Fibroblast of peridontal ligament (primary cell): Measurements from ENCODE around the gene POC1B.

ENCODE experiments used
- DNase-seq: peaks from one replicate; pipeline ENCODE4 v3.0.0-alpha.2; 2010; ENCODE audit errors: extremely low read depth

The POC1B gene

DNA sequence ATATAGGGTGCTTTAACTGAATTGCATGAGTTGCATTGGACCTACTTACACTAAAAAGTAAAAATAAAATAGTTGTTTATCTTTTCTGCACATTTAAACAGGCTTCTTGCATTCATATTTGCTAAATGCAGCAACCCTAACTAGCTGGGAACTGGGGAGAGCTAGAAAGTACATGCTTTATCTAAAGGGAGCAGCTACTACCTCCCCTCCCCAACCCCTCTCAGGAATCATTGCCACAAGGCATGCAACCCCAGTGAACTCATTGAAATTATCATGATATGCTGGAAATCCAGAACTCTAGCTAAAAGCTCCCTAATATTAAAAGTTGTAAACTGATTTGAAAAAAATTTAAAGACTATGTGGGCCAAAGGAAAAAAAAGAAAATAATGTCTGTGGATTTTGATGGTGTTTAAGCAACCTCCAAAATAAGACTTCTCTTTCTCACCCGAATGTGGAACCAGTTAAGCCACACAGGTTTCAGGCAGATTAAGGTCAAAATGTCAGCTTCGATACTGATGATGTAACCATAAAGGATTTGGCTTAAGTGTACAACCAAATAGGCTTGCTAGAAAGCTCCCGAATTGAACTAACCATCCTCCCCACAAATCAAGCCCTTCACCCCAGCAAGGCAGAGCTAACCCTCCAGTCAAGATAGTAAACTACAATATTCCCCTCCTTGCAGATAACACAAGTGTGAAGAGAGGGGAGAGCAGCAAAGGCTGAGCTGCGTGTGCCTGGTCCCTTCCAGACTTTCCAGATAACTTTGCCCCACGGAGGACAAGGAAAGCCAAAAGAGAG, 13.8 kb upstream of the POC1B start:
- DNase-seq, result no peak

DNA sequence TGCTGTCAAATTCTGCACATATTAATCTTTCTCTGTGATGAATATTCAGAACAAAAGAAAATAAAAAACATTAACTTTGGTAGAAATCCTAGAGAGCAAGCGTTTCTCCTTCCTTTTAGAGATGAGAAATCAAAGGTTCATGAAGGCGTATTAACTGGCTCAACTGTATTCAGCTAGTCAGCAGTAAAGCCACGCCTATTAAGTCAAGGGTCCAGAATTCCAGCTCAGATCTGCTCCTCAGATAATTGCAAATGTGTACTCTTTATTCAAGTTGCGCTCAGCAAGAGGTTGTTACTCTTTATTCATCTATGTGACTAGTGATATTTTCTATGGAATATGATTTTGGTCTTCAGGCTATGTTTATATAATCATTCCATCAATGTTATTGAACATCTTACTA, 13.1 kb upstream of the POC1B start:
- DNase-seq, result no peak

DNA sequence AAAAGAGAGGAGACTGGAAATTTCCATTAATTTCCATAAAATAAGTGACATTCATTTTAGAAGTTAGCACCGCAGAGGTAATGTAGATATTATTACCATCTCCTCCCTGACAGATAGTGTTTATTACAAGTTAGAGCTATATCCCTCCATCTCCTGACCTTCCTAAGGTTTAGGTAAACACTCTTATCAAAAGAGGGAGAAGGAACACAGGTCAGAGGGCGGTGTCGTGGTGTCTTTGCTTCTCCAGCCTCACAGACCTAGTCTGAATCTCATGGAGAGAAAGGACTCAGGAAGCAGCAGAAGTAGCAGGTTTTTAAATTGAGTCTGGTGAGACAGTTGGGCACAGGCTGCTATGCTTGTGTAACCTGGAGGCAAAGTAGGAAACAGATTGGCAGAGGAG, 11.5 kb upstream of the POC1B start:
- DNase-seq, result no peak

DNA sequence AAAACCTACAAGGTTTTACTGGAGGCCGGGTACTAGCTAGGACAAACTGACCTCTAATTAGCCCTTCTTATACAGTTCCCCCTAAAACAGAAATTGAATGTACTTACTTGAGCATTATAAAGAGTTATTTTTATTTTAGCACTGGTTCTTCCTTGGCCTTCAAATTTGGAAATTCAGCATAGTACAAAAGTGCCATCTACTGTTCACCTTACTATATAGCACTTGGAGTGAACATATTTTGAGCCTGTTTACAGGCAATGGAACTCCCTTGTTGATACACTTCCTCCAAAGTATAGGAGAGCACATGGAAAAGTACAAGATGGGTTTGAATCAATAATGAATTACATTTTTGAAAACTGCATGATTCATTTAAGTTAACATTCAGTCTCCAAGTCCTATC, 3.9 kb upstream of the POC1B start:
- peak; percentile 81 for DNase-seq

DNA sequence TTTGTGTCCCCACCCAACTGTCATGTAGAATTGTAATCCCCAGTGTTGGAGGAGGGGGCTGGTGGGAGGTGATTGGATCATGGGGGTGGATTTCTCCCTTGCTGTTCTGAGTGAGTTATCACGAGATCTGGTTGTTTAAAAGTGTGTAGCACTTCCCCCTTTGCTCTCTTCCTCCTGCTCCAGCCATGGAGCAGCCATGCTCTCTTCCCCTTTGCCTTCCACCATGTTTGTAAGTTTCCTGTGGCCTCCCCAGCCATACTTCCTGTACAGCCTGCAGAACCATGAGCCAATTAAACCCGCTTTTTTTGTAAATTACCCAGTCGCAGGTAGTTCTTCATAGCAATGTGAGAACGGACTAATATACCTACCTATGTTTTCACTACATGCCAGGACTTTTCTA, 2.6 kb upstream of the POC1B start:
- no peak for DNase-seq

DNA sequence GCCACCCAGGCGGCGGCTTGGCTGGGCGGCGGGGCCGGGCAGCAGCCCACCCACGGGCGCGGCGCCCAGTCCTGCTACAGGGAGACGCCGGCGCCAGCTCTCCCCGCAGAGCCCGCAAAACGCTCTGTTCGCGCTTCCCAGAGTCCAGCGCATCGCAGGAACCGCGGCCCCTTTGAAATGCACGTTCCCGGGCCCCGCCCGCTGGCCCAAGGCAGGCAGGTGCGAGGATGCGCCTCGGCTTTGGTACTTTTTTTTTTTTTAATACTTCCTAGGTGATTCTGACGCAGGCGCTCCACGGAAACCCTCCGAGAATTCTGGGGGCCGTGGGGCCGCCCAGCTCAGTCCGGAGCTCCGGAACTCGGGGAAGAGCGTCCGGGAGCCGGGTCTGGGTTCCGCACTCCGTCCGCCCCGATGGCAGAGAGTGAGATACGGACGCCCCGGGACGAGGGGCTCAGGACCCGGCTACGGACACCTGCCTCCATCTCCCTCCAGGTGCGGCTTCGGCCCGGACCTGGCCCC, 483 bp downstream of the POC1B start:
- DNase-seq, result no peak

DNA sequence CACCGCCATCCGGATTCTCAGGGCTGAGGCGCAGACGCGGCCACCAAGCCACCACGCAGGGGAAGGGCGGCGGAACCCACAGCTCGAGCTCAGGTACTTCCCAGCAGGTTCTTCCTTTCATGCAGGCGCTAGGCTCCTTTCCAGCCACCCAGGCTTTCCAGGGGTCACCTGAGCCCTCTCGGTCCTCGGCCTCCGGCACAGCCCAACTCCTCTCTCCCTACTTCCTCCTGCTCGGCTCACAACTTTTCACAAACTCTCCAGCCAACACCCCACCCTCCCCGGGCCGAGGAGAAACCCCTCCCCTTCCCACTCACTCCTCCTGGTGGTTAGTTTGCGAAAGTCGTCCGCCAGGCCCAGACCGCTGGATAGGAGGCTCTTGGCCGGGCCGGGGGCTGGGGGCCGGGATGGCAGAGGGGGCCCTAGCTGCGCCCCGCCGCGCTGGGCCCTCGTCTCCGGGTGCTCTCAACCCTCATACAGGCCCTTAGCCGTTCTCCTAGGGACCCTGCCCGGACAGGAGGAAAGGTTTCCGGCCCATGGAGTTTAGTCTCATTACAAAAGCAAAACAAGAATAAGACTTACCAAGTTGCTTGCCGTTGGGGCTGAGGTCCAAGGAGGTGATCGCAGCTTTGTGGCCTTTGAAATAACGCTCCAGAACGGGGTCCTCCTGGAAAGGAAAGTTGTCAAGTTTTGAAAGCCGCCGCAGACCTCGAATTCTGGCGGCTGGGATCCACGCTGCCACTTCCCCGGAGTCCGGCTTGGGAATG, 1.1 kb downstream of the POC1B start, which contains the start of gene GALNT4:
Gene GALNT4, minus strand, starts transcription at position 256 of the 764 bp plus-strand sequence. Its CDS starts 247 bp downstream, at position 9.
- DNase-seq, result peak; percentile 84

DNA sequence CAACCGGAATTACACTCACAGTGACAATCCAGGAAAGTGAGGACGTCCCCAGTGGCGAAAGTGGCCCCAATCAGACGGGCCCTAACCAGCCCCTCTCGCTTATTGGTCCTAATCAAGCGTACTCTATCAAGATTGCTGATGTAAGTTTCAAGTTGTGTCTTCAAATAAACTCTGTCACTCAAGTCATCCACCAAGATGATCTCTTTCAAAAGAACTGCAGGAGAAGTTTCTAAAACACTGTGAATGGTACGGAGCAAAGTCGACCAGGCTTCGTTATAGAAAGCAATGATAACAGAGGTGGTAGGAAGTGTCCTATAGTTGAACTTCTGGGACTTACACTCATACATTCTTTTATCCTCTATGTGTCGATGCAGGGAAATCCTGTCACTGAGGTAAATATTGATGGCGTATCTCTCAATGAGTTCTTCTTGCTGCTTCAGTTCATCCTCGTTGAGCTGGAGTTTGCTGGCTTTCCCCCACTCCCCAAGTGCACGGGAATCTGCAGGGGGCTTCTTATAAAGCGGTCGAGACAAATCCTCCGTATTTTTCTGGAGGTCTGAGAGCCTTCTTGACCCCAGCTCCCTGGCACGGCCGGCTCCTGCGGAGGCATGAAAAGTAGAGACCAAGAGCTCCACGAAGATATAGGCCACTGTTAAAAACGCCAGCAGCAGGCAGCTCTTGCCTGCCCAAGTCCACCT, 1.9 kb downstream of the POC1B start:
- no peak for DNase-seq

DNA sequence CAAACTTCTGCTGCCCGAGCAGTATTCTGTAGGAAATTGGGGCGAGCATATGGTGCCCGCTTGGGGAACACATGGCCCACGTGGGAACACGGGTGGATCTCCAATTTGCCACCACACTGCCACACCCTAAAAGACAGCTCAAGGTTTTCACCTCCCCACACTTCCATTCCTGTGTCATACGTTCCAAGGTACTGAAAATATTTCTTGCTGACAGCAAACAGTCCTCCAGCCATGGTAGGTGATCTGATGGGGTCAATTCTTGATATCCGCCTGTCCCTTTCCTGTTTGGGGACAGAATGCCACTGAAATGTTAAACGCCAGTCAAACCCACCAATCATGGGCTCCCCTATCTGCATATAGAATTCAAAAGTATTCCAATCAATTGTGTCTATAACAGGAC, 2.5 kb downstream of the POC1B start:
- DNase-seq, result no peak

DNA sequence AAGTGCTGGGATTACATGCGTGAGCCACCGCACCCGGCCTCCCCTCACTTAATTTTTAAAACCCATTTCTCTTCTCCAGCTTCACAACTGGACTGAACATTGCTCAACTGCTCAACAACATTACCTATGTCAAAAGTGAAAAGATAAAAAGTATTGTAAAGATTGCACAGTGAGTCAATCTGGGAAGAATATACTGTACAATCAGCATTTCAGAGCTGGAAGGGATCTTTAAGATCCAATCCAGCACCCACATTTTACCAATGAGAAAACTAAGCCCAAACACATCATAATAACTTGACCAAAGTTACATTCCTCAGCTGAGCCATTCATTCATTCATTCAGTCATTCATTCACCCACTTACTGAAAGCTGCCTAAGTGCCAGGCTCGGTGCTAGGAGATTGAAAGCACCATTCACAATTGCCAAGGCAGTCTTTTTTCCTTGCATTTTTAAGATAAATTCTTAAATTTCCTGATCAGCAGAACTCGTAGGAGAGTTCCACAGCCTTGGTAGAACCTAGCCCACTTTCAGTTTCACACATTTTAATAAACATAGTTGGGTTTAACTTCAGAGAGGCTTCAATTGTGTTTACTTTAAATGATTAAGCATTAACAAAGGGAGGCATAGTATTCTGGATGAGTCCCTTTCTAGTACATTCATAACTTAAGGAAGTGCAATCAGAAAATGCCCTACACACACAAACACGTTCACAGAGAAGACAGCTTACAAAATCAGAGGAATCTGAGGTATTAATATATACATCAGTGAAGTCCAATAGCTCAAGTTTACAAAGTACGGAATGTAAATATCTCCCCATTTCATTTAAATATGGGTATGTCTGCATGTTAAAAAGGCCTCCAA, 4.3 kb downstream of the POC1B start:
- DNase-seq, result no peak

DNA sequence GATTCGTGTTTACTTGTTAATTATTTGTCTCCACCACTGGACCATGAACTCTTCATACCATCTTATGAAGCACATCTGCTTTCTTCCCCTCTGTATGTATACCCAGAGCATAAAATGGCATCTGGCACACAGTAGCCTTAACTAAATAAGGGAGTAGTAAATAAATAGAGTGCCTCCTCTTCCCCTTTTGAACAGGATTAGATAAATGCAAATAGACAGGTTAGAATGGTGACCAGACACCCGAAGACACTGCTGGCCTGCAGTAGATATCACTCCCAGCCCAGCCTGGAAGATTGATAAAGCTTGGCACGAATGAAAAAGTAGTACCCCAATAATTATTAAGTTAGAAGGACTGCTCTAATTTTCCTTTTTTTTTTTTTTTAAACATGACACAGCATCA, 8.1 kb downstream of the POC1B start:
- DNase-seq, result no peak

DNA sequence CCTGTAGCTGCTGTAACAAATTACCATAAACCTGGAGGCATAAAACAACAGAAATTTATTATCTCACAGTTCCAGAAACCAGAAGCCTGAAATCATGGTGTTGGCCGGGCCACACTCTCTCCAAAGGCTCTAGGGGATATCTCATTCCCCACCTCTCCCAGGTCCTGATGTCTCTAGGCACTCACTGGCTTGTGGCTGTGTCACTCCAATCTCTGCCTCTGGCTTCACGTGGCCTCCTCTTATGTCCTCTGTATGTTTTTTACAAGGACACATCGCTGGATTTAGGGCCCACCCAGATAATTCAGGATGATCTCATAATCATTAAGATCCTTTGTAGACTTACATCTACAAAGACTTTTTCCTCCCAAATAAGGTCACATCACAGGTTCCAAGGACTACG, 9.2 kb downstream of the POC1B start:
- DNase-seq, result no peak

DNA sequence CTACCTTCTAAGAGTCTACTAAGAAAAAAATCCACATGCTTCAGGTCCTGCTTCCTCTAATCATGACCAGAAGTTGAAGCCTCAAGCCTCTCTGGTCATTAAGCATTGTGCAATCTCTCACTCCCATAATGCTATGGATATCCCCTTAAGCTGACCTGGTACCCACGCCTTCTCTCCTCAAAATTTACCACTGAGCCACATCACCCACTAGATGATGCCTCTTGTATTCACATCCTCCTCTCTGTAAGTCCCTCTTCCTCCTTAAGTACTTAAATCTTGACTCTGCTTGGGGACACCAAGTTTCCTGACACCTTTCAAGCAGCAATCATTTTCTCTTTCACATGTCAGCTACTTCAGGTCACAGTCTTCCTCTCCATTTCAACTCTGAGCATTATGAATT, 11.1 kb downstream of the POC1B start:
- no peak for DNase-seq

DNA sequence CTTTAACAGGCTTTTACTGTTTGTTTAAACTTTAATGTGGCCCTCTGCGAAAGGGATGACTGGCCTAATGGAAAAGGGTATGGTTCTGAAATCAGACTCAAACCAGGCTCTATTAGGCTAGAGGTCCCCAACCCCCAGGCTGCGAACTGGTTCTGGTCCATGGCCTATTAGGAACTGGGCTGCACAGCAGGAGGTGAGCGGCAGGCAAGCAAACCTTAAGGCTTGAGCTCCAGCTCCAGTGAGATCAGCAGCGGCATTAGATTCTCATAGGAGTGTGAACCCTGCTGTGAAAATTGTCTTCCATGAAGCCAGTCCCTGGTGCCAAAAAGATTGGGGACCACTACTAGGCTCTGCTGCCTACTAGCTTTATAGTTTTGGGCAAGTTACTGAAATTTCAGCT, 12.3 kb downstream of the POC1B start:
- DNase-seq, result no peak

DNA sequence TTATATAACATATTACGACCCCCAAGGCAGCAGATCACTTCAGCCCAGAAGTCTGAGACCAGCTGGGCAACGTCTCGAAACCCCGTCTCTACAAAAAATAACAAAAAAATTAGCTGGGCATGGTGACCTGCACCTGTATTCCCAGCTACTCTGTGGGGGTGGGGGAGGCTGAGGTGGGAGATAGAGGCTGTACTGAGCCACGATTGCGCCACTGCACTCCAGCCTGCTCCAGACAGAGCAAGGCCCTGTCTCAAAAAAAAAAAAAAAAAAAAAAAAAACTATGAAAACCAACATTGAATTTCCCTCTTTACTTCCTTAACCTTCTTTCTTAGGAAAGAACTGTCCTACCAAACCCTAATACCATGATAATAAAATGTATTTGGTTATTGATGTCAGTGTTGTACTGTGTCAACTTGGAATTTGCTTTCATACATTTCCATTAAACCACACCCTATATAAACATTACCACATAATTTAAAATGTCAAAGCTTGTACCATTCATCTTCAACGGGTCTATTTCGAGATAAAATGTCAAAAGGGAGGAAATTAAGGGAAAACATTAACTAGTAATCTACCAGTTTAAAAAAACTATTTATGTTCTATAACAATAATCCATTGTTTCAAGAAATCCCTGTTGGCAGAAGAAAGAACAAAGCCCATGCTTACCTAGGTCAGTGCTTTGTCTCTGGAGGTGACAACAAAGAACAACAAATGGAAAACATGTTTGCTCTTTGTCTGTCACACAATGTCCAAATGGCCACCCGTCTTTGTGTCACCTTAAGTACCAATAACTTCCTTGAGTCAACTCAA, 18.6 kb downstream of the POC1B start:
- no peak for DNase-seq

DNA sequence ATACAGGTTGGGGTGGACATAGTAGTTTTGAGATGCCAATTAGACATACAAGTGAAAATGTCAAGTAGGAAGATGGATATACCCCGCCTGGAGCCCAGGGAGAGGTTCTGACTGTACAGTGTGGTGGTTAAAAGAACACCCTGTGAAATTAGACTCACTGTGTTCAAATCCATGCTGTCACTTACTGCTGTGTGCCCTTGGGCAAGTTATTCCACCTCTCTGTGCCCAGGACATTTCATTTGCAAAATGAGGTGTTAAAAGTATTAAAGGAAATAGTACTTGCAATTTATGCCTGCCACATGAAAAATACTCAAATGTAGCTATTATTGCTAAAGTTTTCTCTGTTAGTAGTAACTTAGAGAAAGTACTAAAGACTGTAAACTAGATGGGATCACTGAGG, 19.8 kb downstream of the POC1B start:
- no peak for DNase-seq

DNA sequence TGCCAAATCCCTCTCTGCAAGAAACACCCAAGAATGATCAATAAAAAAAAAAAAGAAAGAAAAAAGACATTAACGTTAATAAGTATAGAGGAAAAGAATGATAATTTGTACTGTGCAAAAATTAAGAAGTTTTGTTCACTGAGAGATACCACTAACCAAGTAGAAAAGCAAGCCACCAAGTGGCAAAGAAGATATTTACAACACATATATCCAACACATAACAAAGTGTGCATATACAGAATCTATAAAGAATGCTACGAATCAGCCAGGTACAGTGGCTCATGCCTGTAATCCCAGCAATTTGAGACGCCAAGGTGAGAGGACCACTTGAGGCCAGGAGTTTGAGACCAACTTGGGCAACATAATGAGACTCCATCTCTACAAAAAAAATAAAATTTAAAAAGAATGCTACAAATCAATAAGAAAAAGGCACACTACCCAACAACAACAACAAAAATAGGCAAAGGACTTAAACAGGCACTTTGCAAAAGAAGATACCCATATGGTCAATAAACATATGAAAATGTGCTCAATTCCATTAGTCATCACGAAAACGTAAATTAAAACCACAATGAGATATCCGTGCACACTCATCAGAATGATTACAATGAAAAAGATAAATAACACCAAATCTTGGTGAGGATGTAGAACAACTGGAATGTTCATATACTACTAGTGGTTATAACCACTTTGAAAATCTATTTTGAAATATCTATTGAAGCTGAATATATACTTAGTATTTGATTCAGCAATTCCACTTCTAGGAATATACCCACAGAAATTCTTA, 21.1 kb downstream of the POC1B start:
- peak; percentile 42 for DNase-seq

DNA sequence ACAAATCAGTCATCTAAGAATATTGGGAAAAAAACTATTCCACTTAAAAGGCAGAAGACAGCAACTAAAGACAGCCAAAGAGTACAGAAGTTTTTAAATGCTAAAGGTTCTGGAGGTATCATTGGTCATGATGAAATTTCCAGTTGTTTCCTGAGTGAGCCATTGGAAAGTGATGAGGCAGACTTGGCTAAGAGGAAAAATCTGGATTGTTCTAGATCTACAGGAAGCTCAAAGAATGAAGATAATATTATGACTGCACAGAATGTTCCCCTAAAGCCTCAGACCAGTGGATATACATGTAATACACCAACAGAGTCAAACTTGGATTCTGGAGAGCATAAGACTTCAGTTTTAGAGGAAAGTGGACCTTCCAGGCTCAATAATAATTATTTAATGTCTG, 24.1 kb downstream of the POC1B start:
- DNase-seq, result no peak

DNA sequence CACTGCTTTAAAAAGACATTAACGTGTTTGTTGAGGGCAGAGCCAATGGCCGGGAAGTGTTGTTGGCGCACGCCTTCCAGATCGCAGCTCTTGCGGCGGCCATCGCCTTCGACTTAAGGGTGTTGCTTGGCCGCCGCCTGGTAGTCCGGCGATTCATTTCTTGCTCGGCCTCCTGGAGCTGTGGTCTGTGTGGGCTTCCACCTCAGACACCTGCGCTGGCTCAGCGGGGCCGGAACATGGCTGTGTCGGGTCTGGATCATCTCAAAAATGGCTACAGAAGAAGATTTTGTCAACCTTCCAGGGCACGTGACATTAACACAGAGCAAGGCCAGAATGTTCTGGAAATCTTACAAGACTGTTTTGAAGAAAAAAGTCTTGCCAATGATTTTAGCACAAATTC, 26.0 kb downstream of the POC1B start:
- no peak for DNase-seq

DNA sequence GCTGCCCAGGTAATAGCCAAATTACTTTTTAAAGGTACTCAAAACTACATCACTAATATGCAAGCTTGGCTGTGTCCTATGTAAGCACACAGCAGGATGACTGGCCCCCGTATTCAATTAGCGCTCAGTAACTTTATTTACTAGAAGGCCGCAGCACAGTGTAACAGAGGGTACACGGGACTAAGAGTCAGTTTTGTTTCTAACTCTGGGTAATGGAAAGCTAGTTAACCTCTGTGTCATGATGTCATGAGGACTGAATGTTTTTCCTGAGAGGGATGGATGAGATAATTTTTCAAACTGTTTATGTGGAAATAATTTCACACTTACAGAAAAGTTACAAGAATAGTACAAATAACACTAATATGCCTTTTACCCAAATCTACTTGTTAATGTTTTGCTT, 28.4 kb downstream of the POC1B start:
- DNase-seq, result no peak
